Central memory CD8-positive, alpha-beta T cell (primary cell): ENCODE data around the gene CLTA.
"Not testable (repeated sequence)": the region's sequence is repeated elsewhere in the genome, so short reads cannot be mapped to it uniquely, and the experiment has no call there.

Experiments used
- ATAC-seq: fragments of 150-1000 bp; cut with Tn5 transposase; replicated peaks from 2 replicates; pipeline ENCODE4 v1.10.0; 2022; ENCODE audit warnings: mild to moderate bottlenecking, moderate FRiP score, moderate number of reproducible peaks; ENCODE audit not compliant: poor library complexity, severe bottlenecking; ENCODE audit errors: extremely low read depth
- DNase-seq, 2 donors: peaks; one replicate each; pipeline ENCODE4 v3.0.0; 2021; ENCODE audit warnings: low spot score in 2 of 2
- H3K27ac Mint-ChIP-seq: one replicate; pipeline ENCODE4 v1.8.0; 2022; ENCODE audit warnings: low read depth, mild to moderate bottlenecking, moderate library complexity, mixed read lengths
- H3K27me3 Mint-ChIP-seq: one replicate; pipeline ENCODE4 v1.8.0; 2022; ENCODE audit warnings: mixed read lengths
- H3K36me3 Mint-ChIP-seq: one replicate; pipeline ENCODE4 v1.8.0; 2022; ENCODE audit warnings: mild to moderate bottlenecking, moderate library complexity, mixed read lengths; ENCODE audit not compliant: insufficient read depth
- H3K4me1 Mint-ChIP-seq: one replicate; pipeline ENCODE4 v1.8.0; 2022; ENCODE audit warnings: mixed read lengths
- H3K4me3 Mint-ChIP-seq: one replicate; pipeline ENCODE4 v1.8.0; 2022; ENCODE audit warnings: mild to moderate bottlenecking, moderate library complexity, mixed read lengths
- H3K9me3 Mint-ChIP-seq: one replicate; pipeline ENCODE4 v1.8.0; 2022; ENCODE audit warnings: mixed read lengths

CLTA gene

GRCh38 chr9:36239205-36239604 lies 48.5 kb downstream of the CLTA start:
- not testable (repeated sequence) for H3K4me3 Mint-ChIP-seq, DNase-seq, ATAC-seq, H3K27ac Mint-ChIP-seq, H3K9me3 Mint-ChIP-seq, H3K4me1 Mint-ChIP-seq, H3K27me3 Mint-ChIP-seq
- peaks cover 31% of the 10 kb centered on the region for H3K36me3 Mint-ChIP-seq

GRCh38 chr9:36239675-36240074 lies 49.0 kb downstream of the CLTA start:
- not testable (repeated sequence) for DNase-seq, H3K27me3 Mint-ChIP-seq, H3K4me3 Mint-ChIP-seq, H3K9me3 Mint-ChIP-seq, ATAC-seq, H3K4me1 Mint-ChIP-seq, H3K27ac Mint-ChIP-seq
- peaks cover 29% of the 10 kb centered on the region for H3K36me3 Mint-ChIP-seq

GRCh38 chr9:36245906-36246305 lies 55.2 kb downstream of the CLTA start:
- Mint-ChIP-seq H3K36me3 (peaks cover 41% of the 10 kb centered on the region), H3K4me3 (no peak overlapping the region), H3K27me3 (no peaks in the 10 kb centered on the region), H3K9me3 (no peaks in the 10 kb centered on the region), H3K4me1 (peaks cover 9% of the 10 kb centered on the region), H3K27ac (no peak overlapping the region)
- no peak for DNase-seq
- ATAC-seq: no peak

GRCh38 chr9:36247356-36247755 lies 56.6 kb downstream of the CLTA start:
- no peak overlapping the region for H3K27ac Mint-ChIP-seq
- ATAC-seq (no peak), DNase-seq (no peak)
- peaks cover 12% of the 10 kb centered on the region for H3K4me1 Mint-ChIP-seq
- H3K4me3 Mint-ChIP-seq: no peak overlapping the region
- H3K9me3 Mint-ChIP-seq: no peaks in the 10 kb centered on the region
- H3K36me3 Mint-ChIP-seq: peaks cover 35% of the 10 kb centered on the region
- no peaks in the 10 kb centered on the region for H3K27me3 Mint-ChIP-seq

GRCh38 chr9:36248061-36248460 lies 57.3 kb downstream of the CLTA start:
- peak; percentile 60 for ATAC-seq
- not testable (repeated sequence) for H3K27ac Mint-ChIP-seq, H3K9me3 Mint-ChIP-seq, H3K4me3 Mint-ChIP-seq, H3K27me3 Mint-ChIP-seq, DNase-seq
- H3K4me1 Mint-ChIP-seq: peaks cover 12% of the 10 kb centered on the region
- H3K36me3 Mint-ChIP-seq: peaks cover 30% of the 10 kb centered on the region

GRCh38 chr9:36249189-36249588 lies 58.5 kb downstream of the CLTA start:
- H3K27ac Mint-ChIP-seq: no peak overlapping the region
- H3K36me3 Mint-ChIP-seq: peaks cover 27% of the 10 kb centered on the region
- H3K4me3 Mint-ChIP-seq: no peak overlapping the region
- no peaks in the 10 kb centered on the region for H3K9me3 Mint-ChIP-seq
- DNase-seq (no peak), ATAC-seq (no peak)
- H3K27me3 Mint-ChIP-seq: no peaks in the 10 kb centered on the region
- peaks cover 12% of the 10 kb centered on the region for H3K4me1 Mint-ChIP-seq

GRCh38 chr9:36250079-36250478 lies 59.4 kb downstream of the CLTA start:
- Mint-ChIP-seq H3K36me3 (peaks cover 23% of the 10 kb centered on the region), H3K4me3 (no peak overlapping the region), H3K27me3 (no peaks in the 10 kb centered on the region), H3K27ac (peak overlapping the region; percentile 0), H3K4me1 (peaks cover 12% of the 10 kb centered on the region), H3K9me3 (no peaks in the 10 kb centered on the region)
- no peak for DNase-seq
- no peak for ATAC-seq

GRCh38 chr9:36251428-36251827 lies 60.7 kb downstream of the CLTA start:
- Mint-ChIP-seq H3K27ac (no peak overlapping the region), H3K27me3 (no peaks in the 10 kb centered on the region), H3K36me3 (peaks cover 17% of the 10 kb centered on the region), H3K9me3 (no peaks in the 10 kb centered on the region), H3K4me3 (no peak overlapping the region), H3K4me1 (peaks cover 12% of the 10 kb centered on the region)
- ATAC-seq (no peak), DNase-seq (no peak)

GRCh38 chr9:36258208-36258995 lies 67.7 kb downstream of the CLTA start, which contains the start of gene GNE:
TSS of gene GNE (minus strand) at chr9:36258448. CDS start at chr9:36249355, 9,093 bp downstream.
- H3K27me3 Mint-ChIP-seq: no peaks in the 10 kb centered on the region
- peaks cover 14% of the 10 kb centered on the region for H3K36me3 Mint-ChIP-seq
- H3K9me3 Mint-ChIP-seq: no peaks in the 10 kb centered on the region
- DNase-seq (peak; percentile 96), ATAC-seq (peak; percentile 91)
- peak within 1 kb of the TSS; percentile 92 for H3K27ac Mint-ChIP-seq
- H3K4me3 Mint-ChIP-seq: peak within 1 kb of the TSS; percentile 98
- peaks cover 8% of the 10 kb centered on the region for H3K4me1 Mint-ChIP-seq

GRCh38 chr9:36258996-36259533 lies 68.3 kb downstream of the CLTA start:
- no peak for ATAC-seq
- peaks cover 14% of the 10 kb centered on the region for H3K36me3 Mint-ChIP-seq
- H3K4me1 Mint-ChIP-seq: peaks cover 8% of the 10 kb centered on the region
- H3K9me3 Mint-ChIP-seq: no peaks in the 10 kb centered on the region
- peak overlapping the region; percentile 92 for H3K27ac Mint-ChIP-seq
- H3K27me3 Mint-ChIP-seq: no peaks in the 10 kb centered on the region
- peak overlapping the region; percentile 98 for H3K4me3 Mint-ChIP-seq
- no peak for DNase-seq
